Endodermal cell (in vitro differentiated cells): ENCODE results near the gene KCNIP4. TPM values are rescaled to one million over a fixed set of nuclear protein-coding genes. Genes with fewer than 3 reads are reported as not detected.
A peak's percentile ranks its signal among the peaks of the same experiment; 100 is the strongest.

ENCODE experiments used
- DNase-seq: peaks from one replicate; pipeline ENCODE4 v3.0.0-alpha.2; 2017
- H3K27ac ChIP-seq: 2 replicates; pipeline ENCODE4 v1.5.1; 2013; ENCODE audit warnings: mild to moderate bottlenecking, low read depth, low read length, moderate library complexity
- H3K27me3 ChIP-seq: 2 replicates; pipeline ENCODE4 v1.6.1; 2013; ENCODE audit warnings: mild to moderate bottlenecking, low read length, moderate library complexity; ENCODE audit not compliant: insufficient read depth, control insufficient read depth, poor library complexity, severe bottlenecking
- H3K36me3 ChIP-seq: 2 replicates; pipeline ENCODE4 v1.7.0; 2013; ENCODE audit warnings: mild to moderate bottlenecking, low read length, moderate library complexity; ENCODE audit not compliant: control insufficient read depth, insufficient read depth
- H3K4me1 ChIP-seq: one replicate; pipeline ENCODE4 v1.7.0; 2013; ENCODE audit warnings: low read length; ENCODE audit not compliant: control insufficient read depth, insufficient read depth
- H3K4me3 ChIP-seq: 2 replicates; pipeline ENCODE4 v1.5.1; 2013; ENCODE audit warnings: mild to moderate bottlenecking, low read length, moderate library complexity
- H3K9ac ChIP-seq: 2 replicates; pipeline ENCODE4 v1.6.1; 2013; ENCODE audit warnings: mild to moderate bottlenecking, low read length, moderate library complexity; ENCODE audit not compliant: poor library complexity, severe bottlenecking; ENCODE audit errors: extremely low read depth
- H3K9me3 ChIP-seq: 2 replicates; pipeline ENCODE4 v1.6.1; 2013; ENCODE audit warnings: mild to moderate bottlenecking, low read length, moderate library complexity; ENCODE audit not compliant: control insufficient read depth
- H3K27ac Mint-ChIP-seq: 2 replicates; pipeline ENCODE4 v1.8.0; 2020; ENCODE audit warnings: mixed read lengths
- H3K27me3 Mint-ChIP-seq: 2 replicates; pipeline ENCODE4 v1.8.0; 2021; ENCODE audit warnings: mild to moderate bottlenecking, mixed read lengths; ENCODE audit not compliant: insufficient read depth
- H3K36me3 Mint-ChIP-seq: 2 replicates; pipeline ENCODE4 v1.8.0; 2020; ENCODE audit warnings: low read depth, mixed read lengths
- H3K4me1 Mint-ChIP-seq: 2 replicates; pipeline ENCODE4 v1.8.0; 2020; ENCODE audit warnings: mixed read lengths
- H3K4me3 Mint-ChIP-seq: 2 replicates; pipeline ENCODE4 v1.8.0; 2020; ENCODE audit warnings: mild to moderate bottlenecking, moderate library complexity, mixed read lengths
- H3K9me3 Mint-ChIP-seq: 2 replicates; pipeline ENCODE4 v1.8.0; 2020; ENCODE audit warnings: mild to moderate bottlenecking, mixed read lengths
- CTCF ChIP-seq: fragments of 200-600 bp; sonication (generic); conservative IDR thresholded peaks from 2 replicates; pipeline ENCODE4 v1.5.0; 2021; ENCODE audit warnings: antibody characterized with exemption, mild to moderate bottlenecking
- WGBS, 2 experiments: methylation state at CpG; one replicate each; pipeline versions ENCODE4 v1.1.5 to v1.1.7; 2013; ENCODE audit warnings: missing lambda C conversion rate in 2 of 2, mixed read lengths in 1 of 2; ENCODE audit not compliant: insufficient coverage in 1 of 2, insufficient read length in 1 of 2; 5-methylcytosine and 5-hydroxymethylcytosine counted together
- total RNA-seq, 2 donors: library from RNA; stranded (reverse); fragmentation: NEBNext Ultra II Directional in 1 of 2; extraction: Animal tissue kit (Norgen Biotek cat#: 25700) in 1 of 2; gene quantifications; 2 replicates in 1 of 2; 3 replicates in 1 of 2; pipeline ENCODE4 v1.2.1, GENCODE V29; 2021

KCNIP4 gene
- total RNA-seq, 2 donors from 2014 or later = not detected

GRCh38 chr4:21544415-21544814, 404.2 kb downstream of the KCNIP4 start:
- TF ChIP-seq CTCF = no peak
- H3K4me3 Mint-ChIP-seq = no peak overlapping the region
- H3K4me1 ChIP-seq = peaks cover 6% of the 10 kb centered on the region
- H3K4me3 ChIP-seq = no peak overlapping the region
- H3K27ac Mint-ChIP-seq = no peak overlapping the region
- DNase-seq = peak; percentile 58
- no peaks in the 10 kb centered on the region for H3K36me3 ChIP-seq
- no peaks in the 10 kb centered on the region for H3K36me3 Mint-ChIP-seq
- no peak overlapping the region for H3K9ac ChIP-seq
- peaks cover 20% of the 10 kb centered on the region for H3K27me3 Mint-ChIP-seq
- peaks cover 4% of the 10 kb centered on the region for H3K9me3 ChIP-seq
- H3K27me3 ChIP-seq = no peaks in the 10 kb centered on the region
- no peak overlapping the region for H3K27ac ChIP-seq
- peaks cover 17% of the 10 kb centered on the region for H3K4me1 Mint-ChIP-seq
- H3K9me3 Mint-ChIP-seq = peaks cover 5% of the 10 kb centered on the region
- 0 to 31% methylated on average over 1 of the region's 1 CpG for WGBS, 2 experiments

- peaks cover 21% of the 10 kb centered on the region for H3K27me3 Mint-ChIP-seq
- no peak overlapping the region for H3K4me3 ChIP-seq
- peaks cover 5% of the 10 kb centered on the region for H3K9me3 Mint-ChIP-seq
- DNase-seq = no peak
- H3K4me1 Mint-ChIP-seq = peaks cover 17% of the 10 kb centered on the region
- no peaks in the 10 kb centered on the region for H3K36me3 ChIP-seq
- H3K9me3 ChIP-seq = peaks cover 4% of the 10 kb centered on the region
- no peak overlapping the region for H3K27ac Mint-ChIP-seq
- no peak overlapping the region for H3K27ac ChIP-seq
- no peak overlapping the region for H3K9ac ChIP-seq
- no peaks in the 10 kb centered on the region for H3K36me3 Mint-ChIP-seq
- 22 to 40% methylated on average over 1 of the region's 3 CpGs for WGBS, 2 experiments
- H3K4me3 Mint-ChIP-seq = no peak overlapping the region
- peaks cover 6% of the 10 kb centered on the region for H3K4me1 ChIP-seq
- H3K27me3 ChIP-seq = no peaks in the 10 kb centered on the region
- no peak for TF ChIP-seq CTCF
These were observed 405.1 kb downstream of the KCNIP4 start for GRCh38 chr4:21543514-21543913.

DNA sequence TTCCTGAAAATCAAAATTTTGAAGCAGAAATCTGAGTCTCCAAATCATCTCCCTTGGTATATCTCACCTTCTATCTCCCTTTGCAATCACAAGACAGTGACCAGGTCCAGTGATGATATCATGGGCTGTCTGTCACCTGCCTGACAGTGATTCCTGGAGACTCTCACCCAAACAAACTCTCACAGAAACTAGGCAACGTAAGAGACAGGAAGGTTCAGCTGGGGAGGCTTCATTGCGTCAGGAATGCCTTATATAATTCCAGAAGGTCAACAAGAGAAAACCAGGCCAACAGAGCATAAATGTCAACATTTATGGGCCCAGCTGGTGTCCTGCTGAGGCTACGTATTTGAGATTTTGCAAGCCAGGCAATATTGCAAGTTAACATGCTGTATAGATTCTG, 412.7 kb downstream of the KCNIP4 start:
- Histone ChIP-seq H3K36me3 (no peaks in the 10 kb centered on the region), H3K4me1 (no peaks in the 10 kb centered on the region), H3K9ac (no peak overlapping the region), H3K27me3 (no peaks in the 10 kb centered on the region), H3K4me3 (no peak overlapping the region), H3K27ac (no peak overlapping the region), H3K9me3 (no peaks in the 10 kb centered on the region)
- Mint-ChIP-seq H3K9me3 (no peaks in the 10 kb centered on the region), H3K36me3 (no peaks in the 10 kb centered on the region), H3K4me1 (peaks cover 4% of the 10 kb centered on the region), H3K27ac (no peak overlapping the region), H3K4me3 (no peak overlapping the region), H3K27me3 (peaks cover 6% of the 10 kb centered on the region)
- TF ChIP-seq CTCF = no peak
- DNase-seq = no peak
- WGBS, 2 experiments = 82 to 89% methylated on average over 1 to 3 of the region's 3 CpGs
